ENCODE results near the gene TWIST2.

GRCh38 chr2:238897122-238897880 lies 49.4 kb downstream of the TWIST2 start:
- TF ChIP-seq TAF1 (IDR thresholded peaks at IDR 0.05; ENCODE audit: low read depth, low read length) (no peak), POLR2AphosphoS5 (IDR thresholded peaks at IDR 0.05; ENCODE audit: low read depth, low read length) (no peak)

All from GM12891 (cell line).